GM12865 (cell line): ENCODE results near the gene CNTN5.

Experiments used
- DNase-seq: peaks from one replicate; pipeline ENCODE4 v3.0.0; 2010; ENCODE audit warnings: low read depth
- H3K4me3 ChIP-seq: 2 replicates; pipeline ENCODE4 v1.5.1; 2011; ENCODE audit warnings: mild to moderate bottlenecking, low read depth, low read length, control low read depth
- TF ChIP-seq, protein P1 (sequence below): IDR thresholded peaks from 2 replicates; pipeline ENCODE4 v1.5.1; 2011; ENCODE audit warnings: low read length, control low read depth, low read depth, inconsistent platforms; ENCODE audit not compliant: insufficient read depth; ENCODE audit errors: missing control alignments

Gene CNTN5

DNA sequence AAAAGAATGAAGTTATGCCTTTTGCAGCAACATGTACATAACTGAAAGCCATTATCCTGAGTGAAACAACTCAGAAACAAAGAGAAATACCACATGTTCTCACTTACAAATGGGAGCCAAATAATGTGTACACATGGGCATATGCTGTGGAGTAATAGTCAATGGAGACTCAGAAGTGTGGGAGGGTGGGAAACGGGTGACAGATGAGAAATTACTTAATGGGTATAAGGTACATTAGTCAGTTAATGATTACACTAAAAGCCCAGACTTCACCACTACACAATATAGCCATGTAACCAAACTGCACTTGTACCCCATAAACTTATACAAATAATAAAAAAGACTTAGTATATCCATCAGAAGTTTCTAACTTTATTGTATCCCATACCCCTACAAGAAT, 992.3 kb downstream of the CNTN5 start:
- no peak for DNase-seq
- H3K4me3 ChIP-seq = no peak overlapping the region
- TF ChIP-seq, protein P1, sequence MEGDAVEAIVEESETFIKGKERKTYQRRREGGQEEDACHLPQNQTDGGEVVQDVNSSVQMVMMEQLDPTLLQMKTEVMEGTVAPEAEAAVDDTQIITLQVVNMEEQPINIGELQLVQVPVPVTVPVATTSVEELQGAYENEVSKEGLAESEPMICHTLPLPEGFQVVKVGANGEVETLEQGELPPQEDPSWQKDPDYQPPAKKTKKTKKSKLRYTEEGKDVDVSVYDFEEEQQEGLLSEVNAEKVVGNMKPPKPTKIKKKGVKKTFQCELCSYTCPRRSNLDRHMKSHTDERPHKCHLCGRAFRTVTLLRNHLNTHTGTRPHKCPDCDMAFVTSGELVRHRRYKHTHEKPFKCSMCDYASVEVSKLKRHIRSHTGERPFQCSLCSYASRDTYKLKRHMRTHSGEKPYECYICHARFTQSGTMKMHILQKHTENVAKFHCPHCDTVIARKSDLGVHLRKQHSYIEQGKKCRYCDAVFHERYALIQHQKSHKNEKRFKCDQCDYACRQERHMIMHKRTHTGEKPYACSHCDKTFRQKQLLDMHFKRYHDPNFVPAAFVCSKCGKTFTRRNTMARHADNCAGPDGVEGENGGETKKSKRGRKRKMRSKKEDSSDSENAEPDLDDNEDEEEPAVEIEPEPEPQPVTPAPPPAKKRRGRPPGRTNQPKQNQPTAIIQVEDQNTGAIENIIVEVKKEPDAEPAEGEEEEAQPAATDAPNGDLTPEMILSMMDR = no peak

DNA sequence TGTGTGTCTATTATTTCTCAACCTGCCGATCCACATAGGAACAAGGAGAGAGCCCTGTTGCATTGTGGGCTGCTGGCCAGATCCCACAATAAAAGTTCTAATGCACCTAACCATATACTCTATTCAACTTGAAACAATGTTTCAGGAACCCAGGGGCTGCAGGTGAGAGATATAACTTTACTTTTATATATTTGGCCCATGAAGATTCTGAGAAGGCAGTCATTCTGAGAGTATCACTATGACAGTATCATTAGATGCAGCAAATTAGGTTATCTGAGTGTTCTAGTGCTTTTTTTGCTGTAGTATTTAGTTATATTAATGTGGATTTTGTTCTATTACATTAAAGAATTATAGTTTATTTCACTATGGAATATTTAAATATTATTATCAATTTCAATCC, 1011.2 kb downstream of the CNTN5 start:
- DNase-seq = no peak
- no peak overlapping the region for H3K4me3 ChIP-seq
- TF ChIP-seq, protein P1 = no peak

DNA sequence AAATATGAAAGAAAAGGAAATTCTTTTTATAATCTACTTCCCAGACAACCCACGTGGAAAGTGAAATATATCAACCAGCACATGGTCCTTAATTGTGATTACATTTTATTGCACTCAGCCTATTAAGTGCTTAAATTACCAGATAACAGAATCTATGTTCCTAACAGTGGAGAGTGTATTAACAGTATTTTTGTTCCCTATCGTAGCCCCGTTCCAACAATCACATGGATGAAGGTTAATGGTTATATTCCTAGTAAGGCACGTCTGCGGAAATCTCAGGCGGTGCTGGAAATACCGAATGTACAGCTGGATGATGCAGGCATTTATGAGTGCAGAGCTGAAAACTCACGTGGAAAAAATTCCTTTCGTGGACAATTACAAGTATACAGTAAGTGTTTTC, 1040.3 kb downstream of the CNTN5 start:
- TF ChIP-seq, protein P1 = no peak
- H3K4me3 ChIP-seq = no peak overlapping the region
- DNase-seq = no peak

DNA sequence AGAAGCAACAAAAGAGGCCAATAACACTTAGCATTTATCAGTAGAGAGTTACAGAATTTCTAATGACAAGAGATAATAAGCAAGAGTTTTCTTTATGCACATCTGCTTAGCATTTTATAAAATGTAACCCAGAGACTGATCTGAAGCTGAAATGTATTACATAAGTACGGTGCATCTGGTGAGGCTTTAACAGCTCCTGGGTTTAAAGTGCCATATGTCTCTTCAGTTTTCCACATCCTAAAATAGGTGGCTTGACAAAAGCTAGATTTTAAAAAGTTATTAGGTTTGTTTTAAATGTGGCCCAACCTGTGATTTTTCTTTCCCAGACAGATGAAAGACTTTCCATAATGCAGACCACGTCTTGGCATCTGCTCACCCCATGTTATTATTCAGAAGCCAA, 1045.7 kb downstream of the CNTN5 start:
- TF ChIP-seq, protein P1 = no peak
- H3K4me3 ChIP-seq = no peak overlapping the region
- no peak for DNase-seq

DNA sequence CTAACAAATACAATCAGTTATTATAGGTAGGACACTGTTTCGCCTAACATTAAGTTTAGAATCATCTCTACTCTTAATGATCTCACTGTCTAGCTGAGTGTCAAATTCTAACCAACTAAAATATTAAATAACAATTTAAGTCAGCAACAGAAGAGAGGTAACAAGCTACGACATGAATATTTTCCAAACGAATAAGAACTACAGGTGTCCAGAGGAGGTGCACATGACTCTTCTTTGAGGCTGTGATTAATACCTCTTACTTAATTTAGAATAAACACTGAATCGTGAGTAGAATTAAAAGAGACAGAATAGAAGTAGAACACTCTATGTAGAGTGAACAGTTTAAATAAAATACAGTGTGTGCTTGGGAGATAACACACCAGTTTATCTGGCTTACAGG, 1047.4 kb downstream of the CNTN5 start:
- DNase-seq = no peak
- TF ChIP-seq, protein P1 = no peak
- no peak overlapping the region for H3K4me3 ChIP-seq

DNA sequence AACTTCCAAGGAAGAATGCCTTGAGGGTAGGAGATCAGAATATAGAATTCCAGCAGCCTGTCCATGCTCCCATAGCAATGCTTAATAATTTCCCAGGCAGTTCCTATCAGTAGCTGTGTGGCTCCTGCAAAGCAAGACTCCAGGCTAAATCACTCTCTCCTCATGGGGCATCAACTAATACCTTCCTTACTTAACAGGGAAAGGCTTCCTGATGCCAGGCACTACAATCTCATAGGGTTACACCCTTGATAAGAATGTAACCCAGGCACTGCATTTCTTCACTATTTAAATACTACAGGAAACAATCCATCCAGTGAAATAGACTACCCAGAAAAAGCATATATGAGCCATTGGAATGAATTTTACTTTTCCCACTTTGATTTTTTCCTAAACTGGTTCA, 1051.4 kb downstream of the CNTN5 start:
- H3K4me3 ChIP-seq = no peak overlapping the region
- TF ChIP-seq, protein P1 = no peak

DNA sequence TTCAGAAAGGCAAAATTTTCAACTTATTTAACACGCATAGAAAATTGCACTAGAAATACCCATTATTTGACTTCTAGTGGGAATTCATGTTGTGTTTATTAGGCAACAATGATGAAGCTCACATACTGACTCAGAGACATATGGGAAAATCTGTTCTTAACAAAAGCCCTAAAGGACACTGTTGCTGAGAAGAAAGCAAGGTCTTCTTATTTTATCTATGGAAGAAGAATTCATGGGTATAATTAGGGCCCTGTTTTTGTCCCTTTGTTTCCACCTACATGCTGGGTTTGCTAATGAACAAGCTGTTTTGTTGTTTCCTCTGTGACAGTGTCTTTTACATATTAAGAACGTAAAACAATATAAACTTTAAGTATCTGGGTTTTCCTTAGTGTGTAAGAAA, 1059.6 kb downstream of the CNTN5 start:
- DNase-seq = no peak
- no peak overlapping the region for H3K4me3 ChIP-seq
- TF ChIP-seq, protein P1 = no peak

More for the DNA sequence above, 1051.4 kb downstream of the CNTN5 start:
- DNase-seq = no peak
